DOHH2 (cell line): ENCODE data around the gene GLT1D1.

ENCODE experiments used
- CTCF ChIP-seq: fragments of 200-600 bp; sonication (generic); IDR thresholded peaks from one replicate; pipeline ENCODE4 v1.5.1; 2014; ENCODE audit warnings: antibody characterized with exemption, mild to moderate bottlenecking, low read depth, low read length; ENCODE audit not compliant: poor library complexity, severe bottlenecking
- EZH2phosphoT487 ChIP-seq: fragments of 200-600 bp; sonication (generic); IDR thresholded peaks from 2 replicates; pipeline ENCODE4 v1.6.1; 2017; ENCODE audit warnings: borderline replicate concordance, mild to moderate bottlenecking, antibody characterized with exemption, low read length, moderate library complexity, mixed read lengths

- TF ChIP-seq CTCF (no peak), EZH2phosphoT487 (no peak)
These were observed 75.8 kb downstream of the GLT1D1 start for GRCh38 chr12:128929057-128929456.
